KMS-11 (cell line): ENCODE data around the gene ZBTB42.

Source experiments
- H2AFZ ChIP-seq: fragments of 200-600 bp; sonication (generic); 2 replicates; pipeline ENCODE4 v1.6.1; 2016; ENCODE audit warnings: antibody characterized with exemption, mixed run types, low read depth
- H3K27ac ChIP-seq: fragments of 200-600 bp; sonication (generic); 2 replicates; pipeline ENCODE4 v1.6.1; 2016; ENCODE audit warnings: mild to moderate bottlenecking, mixed run types
- H3K27me3 ChIP-seq: fragments of 200-600 bp; sonication (generic); 2 replicates; pipeline ENCODE4 v1.6.1; 2017; ENCODE audit warnings: mild to moderate bottlenecking, low read depth, mixed run types, moderate library complexity; ENCODE audit not compliant: insufficient read depth
- H3K36me3 ChIP-seq: fragments of 200-600 bp; sonication (generic); 2 replicates; pipeline ENCODE4 v1.6.1; 2017; ENCODE audit warnings: mild to moderate bottlenecking, mixed run types; ENCODE audit not compliant: insufficient read depth
- H3K4me1 ChIP-seq: fragments of 200-600 bp; sonication (generic); 2 replicates; pipeline ENCODE4 v1.6.1; 2016; ENCODE audit warnings: mild to moderate bottlenecking, low read depth, mixed run types; ENCODE audit not compliant: poor library complexity, severe bottlenecking
- H3K4me2 ChIP-seq: fragments of 200-600 bp; sonication (generic); 2 replicates; pipeline ENCODE4 v1.7.0; 2016; ENCODE audit warnings: mild to moderate bottlenecking, mixed run types
- H3K4me3 ChIP-seq: fragments of 200-600 bp; sonication (generic); IDR thresholded peaks from 2 replicates; pipeline ENCODE4 v1.6.1; 2017; ENCODE audit warnings: low read depth, low read length, mixed read lengths; ENCODE audit not compliant: insufficient read depth
- H3K79me2 ChIP-seq: fragments of 200-600 bp; sonication (generic); 2 replicates; pipeline ENCODE4 v1.6.1; 2016; ENCODE audit warnings: low read depth, mixed run types; ENCODE audit not compliant: insufficient read depth
- H3K9ac ChIP-seq: fragments of 200-600 bp; sonication (generic); 2 replicates; pipeline ENCODE4 v1.6.1; 2016; ENCODE audit warnings: mild to moderate bottlenecking, mixed run types
- H4K20me1 ChIP-seq: fragments of 200-600 bp; sonication (generic); 2 replicates; pipeline ENCODE4 v1.6.1; 2016; ENCODE audit warnings: mild to moderate bottlenecking, mixed run types; ENCODE audit not compliant: insufficient read depth
- CTCF ChIP-seq: fragments of 200-600 bp; sonication (generic); conservative IDR thresholded peaks from 2 replicates; pipeline ENCODE4 v1.6.1; 2017; ENCODE audit warnings: low read depth, mild to moderate bottlenecking, antibody characterized with exemption, low read length, moderate library complexity, mixed read lengths

The ZBTB42 gene

GRCh38 chr14:104794099-104794498 lies 6.8 kb upstream of the ZBTB42 start:
- TF ChIP-seq CTCF: no peak
- H3K4me2 ChIP-seq: peak overlapping the region; percentile 76
- peaks cover 28% of the 10 kb centered on the region for H3K4me1 ChIP-seq
- no peaks in the 10 kb centered on the region for H3K36me3 ChIP-seq
- no peak overlapping the region for H3K27ac ChIP-seq
- no peak overlapping the region for H2AFZ ChIP-seq
- peaks cover 6% of the 10 kb centered on the region; the same call in 1 of the 2 replicates for H3K79me2 ChIP-seq
- H3K4me3 ChIP-seq: no peak overlapping the region
- H4K20me1 ChIP-seq: no peaks in the 10 kb centered on the region
- no peaks in the 10 kb centered on the region for H3K27me3 ChIP-seq
- H3K9ac ChIP-seq: peak overlapping the region; percentile 37; the same call in 1 of the 2 replicates

GRCh38 chr14:104794631-104794992 lies 6.3 kb upstream of the ZBTB42 start:
- H3K4me3 ChIP-seq: no peak overlapping the region
- peaks cover 28% of the 10 kb centered on the region for H3K4me1 ChIP-seq
- no peak for TF ChIP-seq CTCF
- peak overlapping the region; percentile 37; the same call in 1 of the 2 replicates for H3K9ac ChIP-seq
- H3K36me3 ChIP-seq: no peaks in the 10 kb centered on the region
- H4K20me1 ChIP-seq: no peaks in the 10 kb centered on the region
- H3K79me2 ChIP-seq: peaks cover 6% of the 10 kb centered on the region; the same call in 1 of the 2 replicates
- no peak overlapping the region for H3K27ac ChIP-seq
- peak overlapping the region; percentile 76 for H3K4me2 ChIP-seq
- no peaks in the 10 kb centered on the region for H3K27me3 ChIP-seq
- H2AFZ ChIP-seq: no peak overlapping the region

- Histone ChIP-seq H2AFZ (peak within 1 kb of the TSS; percentile 49), H3K36me3 (no peaks in the 10 kb centered on the region), H3K27me3 (no peaks in the 10 kb centered on the region)
Measured at GRCh38 chr14:104794993-104795780, 5.7 kb upstream of the ZBTB42 start, which contains the start of gene AKT1. Gene AKT1 (minus strand): TSS chr14:104795748. CDS start chr14:104792643, 3,105 bp downstream.

More at GRCh38 chr14:104794993-104795780, 5.7 kb upstream of the ZBTB42 start, which contains the start of gene AKT1:
- Histone ChIP-seq H3K4me2 (peak within 1 kb of the TSS; percentile 76), H3K4me3 (no peak within 1 kb of the TSS), H4K20me1 (no peaks in the 10 kb centered on the region), H3K79me2 (peaks cover 6% of the 10 kb centered on the region; the same call in 1 of the 2 replicates), H3K27ac (no peak within 1 kb of the TSS), H3K9ac (peak within 1 kb of the TSS; percentile 46; the same call in 1 of the 2 replicates), H3K4me1 (peaks cover 33% of the 10 kb centered on the region)
- TF ChIP-seq CTCF: no peak
